GM23338 (cell line): ENCODE data around the gene DTNBP1. TPM values are rescaled to one million over a fixed set of nuclear protein-coding genes. Genes with fewer than 3 reads are reported as not detected.

Experiments used
- ATAC-seq: fragments of 200-7000 bp; cut with Tn5 transposase; 3 replicates; pipeline ENCODE4 v1.9.1; 2020
- DNase-seq: peaks from one replicate; pipeline ENCODE4 v3.0.0-alpha.2; 2015; ENCODE audit warnings: low spot score
- H2AFZ ChIP-seq: fragments of 200-600 bp; sonication (generic); 2 replicates; pipeline ENCODE4 v1.8.0; 2016; ENCODE audit warnings: antibody characterized with exemption, mild to moderate bottlenecking, moderate library complexity
- H3F3A ChIP-seq: fragments of 200-600 bp; sonication (generic); replicated peaks from 2 replicates; pipeline ENCODE4 v1.8.0; 2017; ENCODE audit warnings: antibody characterized with exemption, mixed run types, low read depth
- H3K27ac ChIP-seq: fragments of 200-600 bp; sonication (generic); 2 replicates; pipeline ENCODE4 v1.6.1; 2016; ENCODE audit warnings: low read depth
- H3K27me3 ChIP-seq: fragments of 200-600 bp; sonication (generic); 2 replicates; pipeline ENCODE4 v1.8.0; 2016; ENCODE audit warnings: mild to moderate bottlenecking, mixed run types, moderate library complexity; ENCODE audit not compliant: insufficient read depth
- H3K36me3 ChIP-seq: fragments of 200-600 bp; sonication (generic); 2 replicates; pipeline ENCODE4 v1.8.0; 2016; ENCODE audit warnings: mild to moderate bottlenecking; ENCODE audit not compliant: insufficient read depth
- H3K4me1 ChIP-seq: fragments of 200-600 bp; sonication (generic); 2 replicates; pipeline ENCODE4 v1.8.0; 2016; ENCODE audit warnings: mild to moderate bottlenecking, moderate library complexity; ENCODE audit not compliant: insufficient read depth
- H3K4me2 ChIP-seq: fragments of 200-600 bp; sonication (generic); 2 replicates; pipeline ENCODE4 v1.7.1; 2017; ENCODE audit warnings: mixed run types
- H3K4me3 ChIP-seq: fragments of 200-600 bp; sonication (generic); 2 replicates; pipeline ENCODE4 v1.6.1; 2016; ENCODE audit warnings: mixed run types
- H3K79me2 ChIP-seq: fragments of 200-600 bp; sonication (generic); replicated peaks from 2 replicates; pipeline ENCODE4 v1.8.0; 2017; ENCODE audit warnings: mild to moderate bottlenecking; ENCODE audit not compliant: insufficient read depth
- H3K9me2 ChIP-seq: fragments of 200-600 bp; sonication (generic); 2 replicates; pipeline ENCODE4 v1.8.0; 2017; ENCODE audit not compliant: insufficient read depth
- H4K20me1 ChIP-seq: fragments of 200-600 bp; sonication (generic); replicated peaks from 2 replicates; pipeline ENCODE4 v1.8.0; 2017; ENCODE audit warnings: mild to moderate bottlenecking; ENCODE audit not compliant: insufficient read depth
- H3K27ac Mint-ChIP-seq: 2 replicates; pipeline ENCODE4 v1.8.0; 2020; ENCODE audit warnings: inconsistent platforms, mild to moderate bottlenecking, moderate library complexity, mixed read lengths
- H3K27me3 Mint-ChIP-seq: 3 replicates; pipeline ENCODE4 v1.8.0; 2022; ENCODE audit warnings: low read depth, mild to moderate bottlenecking, moderate library complexity, mixed read lengths, inconsistent platforms; ENCODE audit not compliant: insufficient read depth, poor library complexity
- H3K36me3 Mint-ChIP-seq: 3 replicates; pipeline ENCODE4 v1.8.0; 2021; ENCODE audit warnings: low read depth, mild to moderate bottlenecking, inconsistent platforms, moderate library complexity, mixed read lengths
- H3K4me1 Mint-ChIP-seq: 3 replicates; pipeline ENCODE4 v1.8.0; 2020; ENCODE audit warnings: mild to moderate bottlenecking, inconsistent platforms, mixed read lengths
- H3K4me3 Mint-ChIP-seq: 3 replicates; pipeline ENCODE4 v1.8.0; 2021; ENCODE audit warnings: moderate library complexity, mild to moderate bottlenecking, inconsistent platforms, mixed read lengths
- H3K9me3 Mint-ChIP-seq: 3 replicates; pipeline ENCODE4 v1.8.0; 2020; ENCODE audit warnings: moderate library complexity, mild to moderate bottlenecking, inconsistent platforms, mixed read lengths
- CREB1 ChIP-seq: fragments of 250-450 bp; sonication (Bioruptor Pico); IDR thresholded peaks from 2 replicates; pipeline ENCODE4 v1.5.0; 2020; ENCODE audit warnings: low read depth, mild to moderate bottlenecking, moderate library complexity
- EZH2 ChIP-seq: fragments of 200-600 bp; sonication (generic); IDR thresholded peaks from one replicate; pipeline ENCODE4 v1.8.0; 2017; ENCODE audit warnings: antibody characterized with exemption, mild to moderate bottlenecking, low read depth; ENCODE audit not compliant: unreplicated experiment
- EZH2phosphoT487 ChIP-seq: fragments of 200-600 bp; sonication (generic); IDR thresholded peaks from one replicate; pipeline ENCODE4 v1.8.1; 2018; ENCODE audit warnings: antibody characterized with exemption; ENCODE audit not compliant: unreplicated experiment
- JUNB ChIP-seq: IDR thresholded peaks from one replicate; pipeline ENCODE4 v1.6.1; 2016; ENCODE audit warnings: antibody characterized with exemption; ENCODE audit not compliant: unreplicated experiment
- NANOG ChIP-seq: IDR thresholded peaks from 2 replicates; pipeline ENCODE4 v1.6.1; 2016; ENCODE audit warnings: antibody characterized with exemption, borderline replicate concordance
- POLR2AphosphoS5 ChIP-seq: IDR thresholded peaks from 2 replicates; pipeline ENCODE4 v1.6.1; 2016; ENCODE audit warnings: antibody characterized with exemption, low read depth
- STAT1 ChIP-seq: IDR thresholded peaks from one replicate; pipeline ENCODE4 v1.6.1; 2016; ENCODE audit warnings: antibody characterized with exemption; ENCODE audit not compliant: unreplicated experiment
- ZNF114 ChIP-seq: fragments of 250-450 bp; sonication (Bioruptor Pico); IDR thresholded peaks from 2 replicates; pipeline ENCODE4 v1.5.0; 2020; ENCODE audit warnings: mild to moderate bottlenecking, moderate library complexity
- polyA plus RNA-seq: library from polyadenylated mRNA; unstranded; fragments of >200 nt; fragmentation: Nextera tagmentation; extraction: Ambion mirVana; gene quantifications from 2 replicates; pipeline ENCODE4 v1.2.1, GENCODE V29; 2016
- total RNA-seq: library from RNA; depleted of rRNA; stranded (reverse); fragments of >200 nt; shearing (Covaris generic); gene quantifications from 2 replicates; pipeline ENCODE4 v1.2.3, GENCODE V29; 2014
- TF ChIP-seq, protein P1 (sequence below): fragments of 250-450 bp; sonication (Bioruptor Pico); IDR thresholded peaks from 2 replicates; pipeline ENCODE4 v1.5.0; 2020; ENCODE audit warnings: mild to moderate bottlenecking, moderate library complexity
- TF ChIP-seq, protein P2 (sequence below), 2 experiments: fragments of 200-600 bp in 1 of 2; sonication (generic) in 1 of 2; conservative IDR thresholded peaks; 2 replicates each; pipeline versions ENCODE4 v1.5.1 to v1.6.1; 2016 to 2017; ENCODE audit warnings: antibody characterized with exemption in 2 of 2, low read depth in 2 of 2, mild to moderate bottlenecking in 2 of 2, moderate library complexity in 1 of 2

DTNBP1 gene
- total and polyA plus RNA-seq, 2 experiments from 2014 or later: 12.1 to 20.1 TPM

DNA sequence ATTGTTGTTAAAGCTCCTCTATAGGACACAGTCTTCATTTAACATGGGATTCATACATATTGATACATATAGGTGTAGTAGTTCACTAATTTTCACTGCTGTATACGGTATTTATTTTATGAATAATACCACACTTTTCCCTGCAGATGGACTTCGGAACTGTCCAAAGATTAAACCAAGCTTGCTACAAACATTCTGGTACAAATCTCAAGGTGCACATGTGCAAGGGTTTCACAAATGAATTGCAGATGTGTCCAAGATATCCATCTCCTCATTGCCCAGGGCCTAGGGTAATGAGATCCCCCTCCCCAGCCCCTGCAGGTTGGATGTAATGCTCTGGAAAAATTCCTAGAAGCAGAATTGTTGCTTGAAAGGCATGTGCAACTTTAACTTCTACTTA is 31.4 kb downstream of the DTNBP1 start (continued):
- TF ChIP-seq, protein P1, sequence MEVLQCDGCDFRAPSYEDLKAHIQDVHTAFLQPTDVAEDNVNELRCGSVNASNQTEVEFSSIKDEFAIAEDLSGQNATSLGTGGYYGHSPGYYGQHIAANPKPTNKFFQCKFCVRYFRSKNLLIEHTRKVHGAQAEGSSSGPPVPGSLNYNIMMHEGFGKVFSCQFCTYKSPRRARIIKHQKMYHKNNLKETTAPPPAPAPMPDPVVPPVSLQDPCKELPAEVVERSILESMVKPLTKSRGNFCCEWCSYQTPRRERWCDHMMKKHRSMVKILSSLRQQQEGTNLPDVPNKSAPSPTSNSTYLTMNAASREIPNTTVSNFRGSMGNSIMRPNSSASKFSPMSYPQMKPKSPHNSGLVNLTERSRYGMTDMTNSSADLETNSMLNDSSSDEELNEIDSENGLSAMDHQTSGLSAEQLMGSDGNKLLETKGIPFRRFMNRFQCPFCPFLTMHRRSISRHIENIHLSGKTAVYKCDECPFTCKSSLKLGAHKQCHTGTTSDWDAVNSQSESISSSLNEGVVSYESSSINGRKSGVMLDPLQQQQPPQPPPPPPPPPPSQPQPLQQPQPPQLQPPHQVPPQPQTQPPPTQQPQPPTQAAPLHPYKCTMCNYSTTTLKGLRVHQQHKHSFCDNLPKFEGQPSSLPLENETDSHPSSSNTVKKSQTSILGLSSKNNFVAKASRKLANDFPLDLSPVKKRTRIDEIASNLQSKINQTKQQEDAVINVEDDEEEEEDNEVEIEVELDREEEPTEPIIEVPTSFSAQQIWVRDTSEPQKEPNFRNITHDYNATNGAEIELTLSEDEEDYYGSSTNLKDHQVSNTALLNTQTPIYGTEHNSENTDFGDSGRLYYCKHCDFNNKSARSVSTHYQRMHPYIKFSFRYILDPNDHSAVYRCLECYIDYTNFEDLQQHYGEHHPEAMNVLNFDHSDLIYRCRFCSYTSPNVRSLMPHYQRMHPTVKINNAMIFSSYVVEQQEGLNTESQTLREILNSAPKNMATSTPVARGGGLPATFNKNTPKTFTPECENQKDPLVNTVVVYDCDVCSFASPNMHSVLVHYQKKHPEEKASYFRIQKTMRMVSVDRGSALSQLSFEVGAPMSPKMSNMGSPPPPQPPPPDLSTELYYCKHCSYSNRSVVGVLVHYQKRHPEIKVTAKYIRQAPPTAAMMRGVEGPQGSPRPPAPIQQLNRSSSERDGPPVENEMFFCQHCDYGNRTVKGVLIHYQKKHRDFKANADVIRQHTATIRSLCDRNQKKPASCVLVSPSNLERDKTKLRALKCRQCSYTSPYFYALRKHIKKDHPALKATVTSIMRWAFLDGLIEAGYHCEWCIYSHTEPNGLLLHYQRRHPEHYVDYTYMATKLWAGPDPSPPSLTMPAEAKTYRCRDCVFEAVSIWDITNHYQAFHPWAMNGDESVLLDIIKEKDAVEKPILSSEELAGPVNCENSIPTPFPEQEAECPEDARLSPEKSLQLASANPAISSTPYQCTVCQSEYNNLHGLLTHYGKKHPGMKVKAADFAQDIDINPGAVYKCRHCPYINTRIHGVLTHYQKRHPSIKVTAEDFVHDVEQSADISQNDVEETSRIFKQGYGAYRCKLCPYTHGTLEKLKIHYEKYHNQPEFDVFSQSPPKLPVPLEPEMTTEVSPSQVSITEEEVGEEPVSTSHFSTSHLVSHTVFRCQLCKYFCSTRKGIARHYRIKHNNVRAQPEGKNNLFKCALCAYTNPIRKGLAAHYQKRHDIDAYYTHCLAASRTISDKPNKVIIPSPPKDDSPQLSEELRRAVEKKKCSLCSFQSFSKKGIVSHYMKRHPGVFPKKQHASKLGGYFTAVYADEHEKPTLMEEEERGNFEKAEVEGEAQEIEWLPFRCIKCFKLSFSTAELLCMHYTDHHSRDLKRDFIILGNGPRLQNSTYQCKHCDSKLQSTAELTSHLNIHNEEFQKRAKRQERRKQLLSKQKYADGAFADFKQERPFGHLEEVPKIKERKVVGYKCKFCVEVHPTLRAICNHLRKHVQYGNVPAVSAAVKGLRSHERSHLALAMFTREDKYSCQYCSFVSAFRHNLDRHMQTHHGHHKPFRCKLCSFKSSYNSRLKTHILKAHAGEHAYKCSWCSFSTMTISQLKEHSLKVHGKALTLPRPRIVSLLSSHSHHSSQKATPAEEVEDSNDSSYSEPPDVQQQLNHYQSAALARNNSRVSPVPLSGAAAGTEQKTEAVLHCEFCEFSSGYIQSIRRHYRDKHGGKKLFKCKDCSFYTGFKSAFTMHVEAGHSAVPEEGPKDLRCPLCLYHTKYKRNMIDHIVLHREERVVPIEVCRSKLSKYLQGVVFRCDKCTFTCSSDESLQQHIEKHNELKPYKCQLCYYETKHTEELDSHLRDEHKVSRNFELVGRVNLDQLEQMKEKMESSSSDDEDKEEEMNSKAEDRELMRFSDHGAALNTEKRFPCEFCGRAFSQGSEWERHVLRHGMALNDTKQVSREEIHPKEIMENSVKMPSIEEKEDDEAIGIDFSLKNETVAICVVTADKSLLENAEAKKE (CRISPR knock-in tag): no peak
- TF ChIP-seq ZNF114 (CRISPR knock-in tag) (no peak), CREB1 (no peak), EZH2 (no peak), JUNB (no peak), NANOG (no peak), POLR2AphosphoS5 (no peak), EZH2phosphoT487 (no peak)
- TF ChIP-seq, protein P2, sequence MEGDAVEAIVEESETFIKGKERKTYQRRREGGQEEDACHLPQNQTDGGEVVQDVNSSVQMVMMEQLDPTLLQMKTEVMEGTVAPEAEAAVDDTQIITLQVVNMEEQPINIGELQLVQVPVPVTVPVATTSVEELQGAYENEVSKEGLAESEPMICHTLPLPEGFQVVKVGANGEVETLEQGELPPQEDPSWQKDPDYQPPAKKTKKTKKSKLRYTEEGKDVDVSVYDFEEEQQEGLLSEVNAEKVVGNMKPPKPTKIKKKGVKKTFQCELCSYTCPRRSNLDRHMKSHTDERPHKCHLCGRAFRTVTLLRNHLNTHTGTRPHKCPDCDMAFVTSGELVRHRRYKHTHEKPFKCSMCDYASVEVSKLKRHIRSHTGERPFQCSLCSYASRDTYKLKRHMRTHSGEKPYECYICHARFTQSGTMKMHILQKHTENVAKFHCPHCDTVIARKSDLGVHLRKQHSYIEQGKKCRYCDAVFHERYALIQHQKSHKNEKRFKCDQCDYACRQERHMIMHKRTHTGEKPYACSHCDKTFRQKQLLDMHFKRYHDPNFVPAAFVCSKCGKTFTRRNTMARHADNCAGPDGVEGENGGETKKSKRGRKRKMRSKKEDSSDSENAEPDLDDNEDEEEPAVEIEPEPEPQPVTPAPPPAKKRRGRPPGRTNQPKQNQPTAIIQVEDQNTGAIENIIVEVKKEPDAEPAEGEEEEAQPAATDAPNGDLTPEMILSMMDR (conservative IDR thresholded peaks at IDR 0.05; ENCODE audit: low read depth in 2 of 2): no peak

DNA sequence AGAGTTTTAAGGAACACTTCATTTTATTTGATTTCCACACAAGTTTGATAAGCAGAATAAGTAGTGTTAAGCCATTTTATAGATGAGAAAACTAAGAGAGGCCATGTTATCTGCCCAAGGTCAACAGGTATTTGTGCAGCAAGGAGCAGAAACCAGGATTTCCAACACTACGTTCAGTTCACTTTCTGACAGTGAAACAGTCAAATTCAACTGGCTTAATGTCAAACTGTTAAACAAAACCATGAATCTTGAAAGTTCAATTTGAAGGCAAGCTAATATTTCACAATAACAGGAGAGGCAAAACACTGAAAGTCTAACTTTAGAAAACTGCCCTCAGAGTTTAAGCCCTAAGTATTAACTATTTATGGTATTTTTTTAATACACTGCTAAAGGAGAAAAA is 32.6 kb downstream of the DTNBP1 start:
- Mint-ChIP-seq H3K36me3 (no peaks in the 10 kb centered on the region), H3K9me3 (no peaks in the 10 kb centered on the region), H3K27me3 (no peaks in the 10 kb centered on the region), H3K27ac (no peak overlapping the region), H3K4me3 (no peak overlapping the region), H3K4me1 (no peaks in the 10 kb centered on the region)
- no peaks in the 10 kb centered on the region for H3F3A ChIP-seq
- no peaks in the 10 kb centered on the region; the same call in 1 of the 2 replicates for H4K20me1 ChIP-seq
- DNase-seq (no peak), ATAC-seq (no peak)
- no peak overlapping the region for H3K4me2 ChIP-seq
- H3K79me2 ChIP-seq: no peaks in the 10 kb centered on the region
- H2AFZ ChIP-seq: no peak overlapping the region
- H3K27ac ChIP-seq: no peak overlapping the region
- H3K27me3 ChIP-seq: no peaks in the 10 kb centered on the region
- H3K36me3 ChIP-seq: no peaks in the 10 kb centered on the region
- H3K4me3 ChIP-seq: no peak overlapping the region
- no peaks in the 10 kb centered on the region for H3K9me2 ChIP-seq
- H3K4me1 ChIP-seq: no peaks in the 10 kb centered on the region
- TF ChIP-seq STAT1 (no peak), JUNB (no peak), EZH2phosphoT487 (no peak)
- TF ChIP-seq, protein P1 (CRISPR knock-in tag): no peak
